KBM-7 (cell line): ENCODE measurements around the gene UCK2.
A peak's percentile ranks its signal among the peaks of the same experiment; 100 is the strongest.

Source experiments
- DNase-seq: peaks from one replicate; pipeline ENCODE4 v3.0.0-alpha.2; 2015
- in situ Hi-C: fragments of 300-500 bp; cut with MboI; formaldehyde crosslinking; loops from 2 replicates; pipeline ENCODE4 v1.14.3; 2020; ENCODE audit warnings: low sequenced_read_pairs, low pct_unique_long_range_greater_than_20kb, mixed read lengths

UCK2 gene

GRCh38 chr1:165892935-165893334 is 65.5 kb downstream of the UCK2 start:
- DNase-seq, result no peak
- in situ Hi-C loops, result no loop called here

DNA sequence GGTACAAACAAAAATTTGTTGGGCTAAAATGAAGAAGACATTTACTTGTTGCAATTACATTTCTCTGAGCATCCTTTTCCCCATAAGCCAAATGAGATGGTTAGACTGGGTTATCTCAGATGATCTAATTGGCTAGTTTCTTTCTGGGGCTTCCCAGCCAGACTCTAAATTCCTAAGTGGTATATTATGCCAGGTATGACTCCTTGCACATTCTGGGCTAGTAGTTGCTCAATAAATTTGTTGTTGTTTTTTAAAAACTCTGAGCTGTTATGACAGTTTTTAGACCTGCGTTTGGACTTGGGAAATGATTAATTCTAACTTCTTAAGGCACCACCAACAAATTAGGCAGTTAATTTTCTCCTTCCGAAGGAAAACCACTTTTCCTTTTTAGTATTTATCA is 66.1 kb downstream of the UCK2 start:
- in situ Hi-C loops, result no loop called here
- no peak for DNase-seq

GRCh38 chr1:165894591-165894990 is 67.2 kb downstream of the UCK2 start:
- no peak for DNase-seq
- in situ Hi-C loops, result no loop called here

- in situ Hi-C loops, result no loop called here
- DNase-seq, result no peak
Measured at GRCh38 chr1:165895451-165895871, 68.0 kb downstream of the UCK2 start.

GRCh38 chr1:165896277-165896676 is 68.9 kb downstream of the UCK2 start:
- no peak for DNase-seq
- in situ Hi-C loops, result no loop called here

DNA sequence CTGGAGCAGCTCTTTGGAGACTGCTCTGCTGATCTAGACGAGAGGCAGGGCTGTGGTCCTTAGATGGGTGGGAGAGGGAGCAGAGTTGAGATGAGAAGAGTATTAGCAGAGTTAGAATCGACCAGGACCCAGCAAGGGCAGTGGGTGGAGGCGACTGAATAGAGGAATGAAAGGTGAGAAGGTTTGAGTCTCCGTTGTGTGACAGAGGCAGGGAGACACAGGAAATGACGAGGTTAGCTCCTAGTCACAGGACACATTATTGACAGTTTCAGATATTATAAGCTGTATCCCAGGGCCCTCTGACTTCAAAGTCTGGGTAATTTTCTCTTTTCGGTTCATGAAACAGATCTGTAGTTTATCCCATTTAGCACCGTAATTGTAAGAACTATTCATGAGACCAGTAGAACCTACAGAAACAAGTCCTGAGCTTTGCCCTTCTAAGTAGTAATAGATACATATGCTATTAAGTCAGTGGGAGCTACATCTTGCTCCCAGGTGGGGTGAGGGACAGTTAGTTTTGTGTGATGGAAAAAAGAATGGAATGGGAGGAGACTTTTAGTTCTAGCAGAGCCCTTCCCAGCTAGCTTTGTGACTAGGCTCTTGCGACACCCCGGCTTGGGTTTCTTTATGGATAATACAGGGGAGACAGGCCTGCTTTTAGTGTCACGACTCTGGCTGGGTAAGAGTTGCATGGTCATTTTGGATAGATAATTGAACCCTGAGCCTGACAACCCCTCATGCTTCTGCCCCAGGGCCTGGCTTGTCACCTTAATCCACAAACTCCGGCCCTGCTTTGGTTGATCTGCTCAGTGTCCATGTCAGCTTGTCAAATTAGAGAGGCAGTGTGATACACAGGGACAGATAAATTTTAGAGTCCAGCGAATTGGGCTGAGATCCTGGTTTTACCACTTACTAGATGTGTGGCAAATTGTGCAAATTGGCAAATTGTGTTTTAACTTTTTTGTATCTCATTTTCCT is 70.2 kb downstream of the UCK2 start:
- in situ Hi-C loops, result no loop called here
- DNase-seq, result no peak

DNA sequence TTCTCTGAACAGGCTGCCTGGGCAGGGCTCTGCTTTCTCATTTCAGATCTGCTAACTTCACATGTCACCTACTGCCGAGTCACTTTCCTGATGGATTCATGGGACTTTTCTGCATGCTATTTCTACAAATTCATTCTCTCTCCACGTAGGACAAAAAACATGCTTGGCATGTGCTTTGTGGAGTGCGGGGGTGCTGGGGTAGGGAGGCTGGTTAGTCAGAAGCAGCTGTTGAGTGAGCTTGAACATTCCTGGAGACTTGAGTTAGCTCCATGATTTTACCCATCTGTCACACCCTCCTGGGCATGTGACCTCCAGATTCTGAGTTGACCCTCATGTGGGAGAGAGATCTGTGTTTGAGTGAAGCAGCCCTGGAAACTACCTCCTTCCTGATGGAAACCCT is 71.4 kb downstream of the UCK2 start:
- DNase-seq, result no peak
- in situ Hi-C loops, result no loop called here

GRCh38 chr1:165899461-165899941 is 72.1 kb downstream of the UCK2 start:
- DNase-seq, result no peak
- in situ Hi-C loops, result no loop called here

- DNase-seq, result no peak
- in situ Hi-C loops, result loop anchor here (25.0 kb wide), 2 partner anchors 288 to 513 kb away; no protein-coding TSS in a partner anchor
Measured at GRCh38 chr1:165900576-165901380, 73.4 kb downstream of the UCK2 start.

GRCh38 chr1:165902565-165902964 is 75.2 kb downstream of the UCK2 start:
- DNase-seq, result no peak
- in situ Hi-C loops, result loop anchor here (25.0 kb wide), 2 partner anchors 290 to 515 kb away; no protein-coding TSS in a partner anchor

DNA sequence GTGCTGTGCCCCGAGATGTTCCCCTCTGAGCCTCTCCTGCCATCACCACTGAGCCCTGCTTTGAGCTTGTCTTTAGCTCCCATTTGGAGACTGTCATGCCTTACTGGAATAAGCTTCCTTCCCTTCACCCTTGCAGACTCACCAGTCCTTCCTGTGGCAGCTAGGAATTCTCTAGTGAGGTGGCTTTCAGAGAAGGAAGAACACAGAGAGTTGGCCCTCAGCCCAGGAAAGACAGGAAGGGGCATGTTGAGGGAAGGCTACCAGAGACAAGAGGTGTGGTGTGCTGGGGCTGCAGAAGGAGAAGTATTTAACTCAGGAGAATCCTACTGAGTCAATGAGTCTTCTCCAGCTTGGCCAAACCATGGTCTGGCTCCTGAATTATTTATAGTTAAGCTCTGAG is 76.3 kb downstream of the UCK2 start:
- peak; percentile 63 for DNase-seq
- in situ Hi-C loops, result loop anchor here (25.0 kb wide), 2 partner anchors 291 to 516 kb away; no protein-coding TSS in a partner anchor

DNA sequence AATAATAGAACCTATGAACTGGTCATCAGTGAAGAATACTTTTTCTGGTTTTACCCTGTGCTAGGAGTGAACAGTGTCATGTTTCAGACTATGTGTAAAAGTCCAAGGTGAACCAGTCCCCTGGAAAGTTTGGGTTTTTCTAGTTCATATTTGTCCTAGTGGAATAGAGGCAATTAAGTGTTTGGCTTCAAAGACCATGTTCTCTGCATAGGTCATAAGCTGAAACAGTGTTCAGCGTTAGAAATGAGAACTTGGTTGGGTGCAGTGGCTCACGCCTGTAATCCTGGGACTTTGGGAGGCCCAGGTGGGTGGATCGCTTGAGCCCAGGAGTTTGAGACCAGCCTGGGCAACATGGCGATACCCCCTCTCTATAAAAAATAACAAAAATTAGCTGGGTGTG is 77.5 kb downstream of the UCK2 start:
- in situ Hi-C loops, result loop anchor here (25.0 kb wide), 2 partner anchors 293 to 518 kb away; no protein-coding TSS in a partner anchor

DNA sequence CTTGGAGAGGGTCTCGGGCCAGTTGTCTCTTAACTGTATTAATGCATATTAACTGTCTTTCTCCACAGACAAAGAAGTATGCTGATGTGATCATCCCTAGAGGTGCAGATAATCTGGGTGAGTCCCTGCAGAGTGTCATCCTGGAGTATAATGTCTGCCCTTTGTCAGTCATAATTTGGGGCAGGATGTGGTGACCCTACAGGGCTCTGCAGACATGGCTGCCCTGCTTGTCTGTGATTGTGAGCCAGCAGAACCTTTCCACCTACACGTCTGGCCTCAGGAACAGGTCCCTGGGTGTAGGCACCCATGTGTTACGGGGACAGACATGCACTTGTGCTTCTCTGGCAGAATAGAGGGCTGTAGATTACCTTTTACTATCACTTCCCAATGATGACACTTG is 78.4 kb downstream of the UCK2 start:
- DNase-seq, result no peak
- in situ Hi-C loops, result loop anchor here (25.0 kb wide), 2 partner anchors 294 to 519 kb away; no protein-coding TSS in a partner anchor

More for the DNA sequence above, 77.5 kb downstream of the UCK2 start:
- DNase-seq, result no peak

GRCh38 chr1:165907256-165907857 is 79.9 kb downstream of the UCK2 start:
- no peak for DNase-seq
- in situ Hi-C loops, result loop anchor here (25.0 kb wide), 2 partner anchors 295 to 520 kb away; no protein-coding TSS in a partner anchor

DNA sequence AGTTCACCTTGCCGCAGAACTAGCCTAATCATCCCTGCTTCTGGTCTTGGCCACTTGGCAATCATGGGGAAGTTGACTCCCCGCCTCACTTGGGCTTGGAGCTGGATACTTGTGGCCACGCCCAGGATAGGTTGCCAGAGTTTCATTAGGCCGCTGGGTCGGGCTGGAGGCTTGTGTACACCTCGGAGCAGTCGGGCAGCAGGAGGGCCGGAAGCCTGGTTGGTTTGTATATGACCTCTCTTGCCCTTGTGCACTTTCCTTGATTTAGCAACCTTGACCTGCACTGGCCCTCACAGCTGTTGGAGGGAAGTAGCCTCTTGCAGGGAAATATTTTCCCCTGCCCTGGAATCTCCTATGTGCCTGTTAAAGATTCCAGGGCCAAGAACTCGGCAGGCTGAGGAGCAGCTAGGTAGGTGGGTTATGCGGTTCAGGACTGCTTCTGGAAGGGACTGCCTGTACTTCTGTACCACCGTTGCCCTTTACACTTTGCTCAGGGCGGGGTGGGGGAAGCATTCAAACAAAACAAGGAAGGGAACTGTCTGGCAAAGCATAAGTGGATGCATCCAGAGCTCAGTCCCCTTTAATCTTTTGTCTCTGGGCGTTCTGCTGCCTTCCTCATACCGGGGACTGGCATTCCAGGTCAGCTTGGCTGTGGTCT is 83.5 kb downstream of the UCK2 start:
- in situ Hi-C loops, result loop anchor here (25.0 kb wide), 2 partner anchors 299 to 524 kb away; no protein-coding TSS in a partner anchor
- no peak for DNase-seq

DNA sequence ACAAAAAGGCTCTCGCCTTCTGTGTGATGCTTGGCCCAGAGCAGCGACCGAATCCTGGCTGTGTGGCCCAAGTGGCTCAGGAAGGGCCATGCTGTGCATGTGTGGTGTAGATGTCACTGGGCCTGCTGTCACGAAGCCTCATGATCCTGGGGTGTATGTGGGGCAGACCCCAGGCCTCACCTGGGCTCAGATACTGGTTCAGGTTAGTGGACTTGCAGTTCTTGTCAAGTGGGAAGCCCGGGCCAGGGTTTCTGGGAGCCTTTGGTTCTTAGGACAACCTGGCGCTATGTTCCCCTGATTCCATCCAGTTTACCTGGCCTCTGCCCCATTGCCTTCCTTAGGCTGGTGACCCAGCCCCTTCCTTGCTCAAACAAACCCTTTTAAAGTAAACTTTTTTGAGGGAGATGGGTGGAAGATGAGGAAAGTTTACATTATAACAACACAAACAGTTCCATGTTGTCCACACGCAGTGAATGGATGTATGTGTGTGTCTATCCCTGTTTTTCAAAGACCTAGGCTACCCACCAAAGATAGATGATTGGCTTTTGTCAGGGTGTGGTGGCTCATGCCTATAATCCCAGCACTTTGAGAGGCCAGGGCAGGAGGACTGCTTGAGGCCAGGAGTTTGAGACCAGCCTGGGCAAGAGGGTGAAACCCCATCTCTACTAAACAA is 84.3 kb downstream of the UCK2 start:
- in situ Hi-C loops, result loop anchor here (25.0 kb wide), 2 partner anchors 299 to 524 kb away; no protein-coding TSS in a partner anchor
- DNase-seq, result no peak

GRCh38 chr1:165912638-165913037 is 85.2 kb downstream of the UCK2 start:
- in situ Hi-C loops, result loop anchor here (25.0 kb wide), 2 partner anchors 300 to 525 kb away; no protein-coding TSS in a partner anchor
- DNase-seq, result no peak
